ENCODE results near the gene ARPP21.

The ARPP21 gene

DNA sequence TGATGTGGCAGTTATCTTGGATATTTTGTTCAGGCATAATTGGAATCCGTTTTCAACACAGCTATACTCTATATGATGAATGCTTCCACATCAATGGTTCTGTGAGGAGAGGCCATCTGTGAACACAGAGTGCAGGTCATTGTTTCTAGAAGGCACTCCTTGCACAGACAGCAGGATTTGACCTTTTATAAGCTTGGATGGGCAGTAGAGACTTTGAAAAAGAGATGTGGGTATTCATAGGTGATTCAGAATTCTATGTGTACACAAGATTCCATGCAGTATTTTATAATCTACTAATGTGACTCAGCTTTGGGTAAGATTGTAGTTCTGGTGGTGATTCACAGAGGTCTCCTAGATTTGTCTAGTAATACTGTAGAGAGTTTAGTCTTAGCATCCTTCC, 12.5 kb downstream of the ARPP21 start:
- H3K27ac ChIP-seq (ENCODE audit: low read length): no peak overlapping the region
- H3K4me1 ChIP-seq (ENCODE audit: low read length): no peaks in the 10 kb centered on the region
- H3K9ac ChIP-seq (ENCODE audit: low read length): no peak overlapping the region
- no peak overlapping the region for H3K4me2 ChIP-seq (ENCODE audit: low read length)
- TF ChIP-seq, protein P1, sequence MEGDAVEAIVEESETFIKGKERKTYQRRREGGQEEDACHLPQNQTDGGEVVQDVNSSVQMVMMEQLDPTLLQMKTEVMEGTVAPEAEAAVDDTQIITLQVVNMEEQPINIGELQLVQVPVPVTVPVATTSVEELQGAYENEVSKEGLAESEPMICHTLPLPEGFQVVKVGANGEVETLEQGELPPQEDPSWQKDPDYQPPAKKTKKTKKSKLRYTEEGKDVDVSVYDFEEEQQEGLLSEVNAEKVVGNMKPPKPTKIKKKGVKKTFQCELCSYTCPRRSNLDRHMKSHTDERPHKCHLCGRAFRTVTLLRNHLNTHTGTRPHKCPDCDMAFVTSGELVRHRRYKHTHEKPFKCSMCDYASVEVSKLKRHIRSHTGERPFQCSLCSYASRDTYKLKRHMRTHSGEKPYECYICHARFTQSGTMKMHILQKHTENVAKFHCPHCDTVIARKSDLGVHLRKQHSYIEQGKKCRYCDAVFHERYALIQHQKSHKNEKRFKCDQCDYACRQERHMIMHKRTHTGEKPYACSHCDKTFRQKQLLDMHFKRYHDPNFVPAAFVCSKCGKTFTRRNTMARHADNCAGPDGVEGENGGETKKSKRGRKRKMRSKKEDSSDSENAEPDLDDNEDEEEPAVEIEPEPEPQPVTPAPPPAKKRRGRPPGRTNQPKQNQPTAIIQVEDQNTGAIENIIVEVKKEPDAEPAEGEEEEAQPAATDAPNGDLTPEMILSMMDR (IDR thresholded peaks at IDR 0.05; ENCODE audit: low read depth, low read length): no peak
- no peak for TF ChIP-seq EZH2phosphoT487 (IDR thresholded peaks at IDR 0.05; ENCODE audit: low read depth)
- no peaks in the 10 kb centered on the region for H3K9me3 ChIP-seq (ENCODE audit: insufficient read depth, low read length)
- no peak overlapping the region for H2AFZ ChIP-seq (ENCODE audit: low read depth, low read length)
- no peaks in the 10 kb centered on the region for H3K79me2 ChIP-seq (ENCODE audit: low read length)
- H4K20me1 ChIP-seq (ENCODE audit: insufficient read depth, low read length): no peaks in the 10 kb centered on the region
- H3K27me3 ChIP-seq (ENCODE audit: low read depth, low read length): no peaks in the 10 kb centered on the region
- H3K4me3 ChIP-seq (ENCODE audit: low read length): no peak overlapping the region
- no peaks in the 10 kb centered on the region for H3K36me3 ChIP-seq (replicated peaks; ENCODE audit: low read depth, low read length)

DNA sequence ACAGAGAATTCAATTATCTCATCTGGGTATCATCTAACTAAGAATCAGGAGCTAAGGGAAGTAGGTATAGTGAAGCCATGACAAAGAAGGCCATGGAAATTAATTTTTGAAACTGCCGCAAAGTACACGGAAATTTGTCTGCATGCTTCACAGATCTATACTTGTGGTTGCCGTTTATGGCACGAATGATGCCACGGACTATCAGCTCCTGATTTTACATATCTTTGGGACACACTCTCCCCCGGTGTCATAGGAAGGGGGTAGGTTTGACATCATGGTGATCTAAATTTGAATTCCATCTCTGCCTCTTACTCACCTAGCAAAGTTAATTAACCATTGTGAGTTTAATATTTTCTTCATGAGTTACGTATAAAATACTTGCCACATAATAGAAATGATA, 14.0 kb downstream of the ARPP21 start:
- no peak overlapping the region for H3K9ac ChIP-seq (ENCODE audit: low read length)
- H3K79me2 ChIP-seq (ENCODE audit: low read length): no peaks in the 10 kb centered on the region
- no peaks in the 10 kb centered on the region for H3K4me1 ChIP-seq (ENCODE audit: low read length)
- TF ChIP-seq, protein P1 (IDR thresholded peaks at IDR 0.05; ENCODE audit: low read depth, low read length): no peak
- TF ChIP-seq EZH2phosphoT487 (IDR thresholded peaks at IDR 0.05; ENCODE audit: low read depth): no peak
- no peak overlapping the region for H3K27ac ChIP-seq (ENCODE audit: low read length)
- no peaks in the 10 kb centered on the region for H3K36me3 ChIP-seq (replicated peaks; ENCODE audit: low read depth, low read length)
- no peaks in the 10 kb centered on the region for H3K9me3 ChIP-seq (ENCODE audit: insufficient read depth, low read length)
- no peak overlapping the region for H2AFZ ChIP-seq (ENCODE audit: low read depth, low read length)
- no peak overlapping the region for H3K4me2 ChIP-seq (ENCODE audit: low read length)
- no peaks in the 10 kb centered on the region for H4K20me1 ChIP-seq (ENCODE audit: insufficient read depth, low read length)
- H3K27me3 ChIP-seq (ENCODE audit: low read depth, low read length): no peaks in the 10 kb centered on the region
- H3K4me3 ChIP-seq (ENCODE audit: low read length): no peak overlapping the region

DNA sequence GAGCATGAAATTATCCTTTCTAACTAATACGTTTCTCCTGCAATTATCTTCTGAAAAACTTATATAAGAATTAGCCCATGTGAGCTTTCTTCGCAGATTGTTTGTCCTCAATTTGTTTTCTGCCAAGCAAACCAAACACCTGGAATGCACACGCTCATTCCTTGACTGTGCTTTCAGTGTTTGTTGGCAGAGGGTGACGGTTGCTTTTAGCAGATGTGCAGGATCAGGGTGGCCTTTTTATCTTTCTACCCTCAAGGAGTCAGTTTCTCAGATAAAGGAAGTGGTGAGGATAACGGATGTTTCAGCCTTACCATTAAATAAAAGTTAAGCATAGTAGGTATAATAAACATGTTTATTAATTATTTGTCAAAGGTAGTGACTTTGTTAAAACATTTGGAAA, 15.2 kb downstream of the ARPP21 start:
- no peaks in the 10 kb centered on the region for H3K27me3 ChIP-seq (ENCODE audit: low read depth, low read length)
- no peaks in the 10 kb centered on the region for H3K9me3 ChIP-seq (ENCODE audit: insufficient read depth, low read length)
- TF ChIP-seq, protein P1 (IDR thresholded peaks at IDR 0.05; ENCODE audit: low read depth, low read length): no peak
- TF ChIP-seq EZH2phosphoT487 (IDR thresholded peaks at IDR 0.05; ENCODE audit: low read depth): no peak
- H3K4me2 ChIP-seq (ENCODE audit: low read length): no peak overlapping the region
- H4K20me1 ChIP-seq (ENCODE audit: insufficient read depth, low read length): no peaks in the 10 kb centered on the region
- H3K79me2 ChIP-seq (ENCODE audit: low read length): no peaks in the 10 kb centered on the region
- H3K4me1 ChIP-seq (ENCODE audit: low read length): no peaks in the 10 kb centered on the region
- no peaks in the 10 kb centered on the region for H3K36me3 ChIP-seq (replicated peaks; ENCODE audit: low read depth, low read length)
- H3K4me3 ChIP-seq (ENCODE audit: low read length): no peak overlapping the region
- H3K9ac ChIP-seq (ENCODE audit: low read length): no peak overlapping the region
- no peak overlapping the region for H2AFZ ChIP-seq (ENCODE audit: low read depth, low read length)
- H3K27ac ChIP-seq (ENCODE audit: low read length): no peak overlapping the region

DNA sequence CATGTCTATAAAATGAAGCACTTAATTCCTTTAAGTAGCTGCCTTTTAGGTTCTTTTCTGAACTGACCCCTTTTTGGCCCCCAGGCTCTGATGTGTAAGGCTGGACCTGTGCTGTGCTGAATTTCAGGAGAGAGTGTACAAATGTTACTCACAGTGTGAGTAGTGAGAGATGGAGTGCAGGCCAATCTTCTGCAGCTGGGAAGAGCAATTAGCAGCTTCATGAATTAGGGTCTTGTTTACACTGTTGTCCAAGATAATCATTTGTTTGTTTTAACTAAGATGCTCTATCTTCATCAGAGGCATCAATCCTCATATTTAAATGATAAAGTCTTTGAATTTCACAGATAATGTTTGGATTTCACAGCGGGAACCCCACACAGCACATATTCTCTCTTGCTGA, 19.4 kb downstream of the ARPP21 start:
- Histone ChIP-seq H2AFZ (ENCODE audit: low read depth, low read length) (no peak overlapping the region), H3K9ac (ENCODE audit: low read length) (no peak overlapping the region), H3K27me3 (ENCODE audit: low read depth, low read length) (no peaks in the 10 kb centered on the region), H3K36me3 (replicated peaks; ENCODE audit: low read depth, low read length) (no peaks in the 10 kb centered on the region), H3K4me3 (ENCODE audit: low read length) (no peak overlapping the region), H4K20me1 (ENCODE audit: insufficient read depth, low read length) (no peaks in the 10 kb centered on the region), H3K4me1 (ENCODE audit: low read length) (peaks cover 4% of the 10 kb centered on the region; the same call in 1 of the 2 replicates), H3K4me2 (ENCODE audit: low read length) (no peak overlapping the region), H3K9me3 (ENCODE audit: insufficient read depth, low read length) (no peaks in the 10 kb centered on the region), H3K27ac (ENCODE audit: low read length) (no peak overlapping the region), H3K79me2 (ENCODE audit: low read length) (no peaks in the 10 kb centered on the region)
- TF ChIP-seq, protein P1 (IDR thresholded peaks at IDR 0.05; ENCODE audit: low read depth, low read length): no peak
- no peak for TF ChIP-seq EZH2phosphoT487 (IDR thresholded peaks at IDR 0.05; ENCODE audit: low read depth)
